NCI-H345 treated with DMSO at 0.1 percent for 48 hours (cell line): ENCODE results near the gene CERS4.
"Not testable (repeated sequence)": the region's sequence is repeated elsewhere in the genome, so short reads cannot be mapped to it uniquely, and the experiment has no call there.

ENCODE experiments used
- DNase-seq: peaks from one replicate; lab custom pipeline; 2025; ENCODE audit not compliant: unreplicated experiment; lab: John Stamatoyannopoulos, UW

CERS4 gene

DNA sequence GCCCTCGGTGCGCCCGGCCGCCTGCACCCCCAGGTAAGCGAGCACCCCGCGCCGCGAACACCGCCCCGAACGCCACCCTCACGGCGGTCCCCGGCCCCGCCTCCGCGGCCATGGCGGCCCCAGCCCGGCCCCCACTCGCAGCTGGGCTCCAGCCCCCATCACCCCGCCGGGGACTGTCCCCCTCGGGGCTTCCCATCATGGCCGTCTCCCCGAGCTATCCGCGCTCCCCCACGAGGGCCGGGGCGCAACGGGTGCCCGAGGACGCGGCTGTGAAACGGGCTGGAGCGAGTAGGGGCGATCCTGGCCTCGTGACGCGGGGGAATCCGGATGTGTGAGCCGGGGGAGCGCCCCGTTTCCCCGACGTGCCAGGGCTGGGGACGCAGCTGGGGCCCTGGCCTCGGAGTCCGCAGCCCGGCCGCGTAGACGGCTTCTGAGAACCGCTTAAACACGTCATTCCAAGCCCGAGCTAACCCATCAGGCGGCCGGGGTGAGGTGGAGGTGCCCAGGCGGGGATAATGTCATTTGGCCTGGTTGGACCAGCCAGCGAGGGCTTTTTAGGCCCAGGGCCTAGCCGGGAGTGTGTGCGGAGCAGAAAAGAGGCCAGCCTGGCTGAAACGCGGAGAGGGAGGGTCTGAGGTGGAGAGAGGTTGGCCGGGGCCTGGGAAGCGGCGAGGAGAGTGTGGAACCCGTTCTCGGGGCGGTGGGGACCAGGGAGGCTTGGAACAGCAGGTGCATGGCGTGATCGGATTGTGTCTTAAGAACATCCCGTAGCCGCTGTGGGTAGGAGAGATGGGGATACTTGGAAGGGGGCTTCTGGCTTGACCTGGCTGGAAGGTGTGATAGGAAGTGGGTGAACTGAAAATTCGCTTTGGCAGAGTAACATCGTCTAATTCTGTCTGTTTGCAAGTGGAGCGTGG is 550 bp downstream of the CERS4 start:
- no peak for DNase-seq

GRCh38 chr19:8210421-8211101 is 1.4 kb downstream of the CERS4 start:
- peak; percentile 20 for DNase-seq

- DNase-seq, result no peak
Measured at GRCh38 chr19:8212212-8212611, 3.0 kb downstream of the CERS4 start.

DNA sequence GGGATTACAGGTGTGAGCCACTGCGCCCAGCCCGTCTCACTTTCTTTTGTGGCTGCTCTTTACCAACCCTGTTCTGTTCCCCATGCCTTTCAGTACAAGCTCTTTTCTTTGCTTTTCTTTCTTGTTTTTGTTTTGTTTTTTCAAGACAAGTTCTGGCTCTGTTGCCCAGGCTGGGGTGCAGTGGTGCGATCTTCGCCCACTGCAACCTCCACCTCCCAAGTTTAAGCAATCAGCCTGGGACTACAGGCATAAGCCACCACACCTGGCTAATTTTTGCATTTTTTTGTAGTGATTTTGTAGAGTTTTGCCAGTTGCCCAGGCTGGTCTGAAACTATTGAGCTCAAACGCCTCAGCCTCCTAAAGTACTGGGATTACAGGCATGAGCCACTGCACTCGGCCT is 3.7 kb downstream of the CERS4 start:
- DNase-seq, result no peak

DNA sequence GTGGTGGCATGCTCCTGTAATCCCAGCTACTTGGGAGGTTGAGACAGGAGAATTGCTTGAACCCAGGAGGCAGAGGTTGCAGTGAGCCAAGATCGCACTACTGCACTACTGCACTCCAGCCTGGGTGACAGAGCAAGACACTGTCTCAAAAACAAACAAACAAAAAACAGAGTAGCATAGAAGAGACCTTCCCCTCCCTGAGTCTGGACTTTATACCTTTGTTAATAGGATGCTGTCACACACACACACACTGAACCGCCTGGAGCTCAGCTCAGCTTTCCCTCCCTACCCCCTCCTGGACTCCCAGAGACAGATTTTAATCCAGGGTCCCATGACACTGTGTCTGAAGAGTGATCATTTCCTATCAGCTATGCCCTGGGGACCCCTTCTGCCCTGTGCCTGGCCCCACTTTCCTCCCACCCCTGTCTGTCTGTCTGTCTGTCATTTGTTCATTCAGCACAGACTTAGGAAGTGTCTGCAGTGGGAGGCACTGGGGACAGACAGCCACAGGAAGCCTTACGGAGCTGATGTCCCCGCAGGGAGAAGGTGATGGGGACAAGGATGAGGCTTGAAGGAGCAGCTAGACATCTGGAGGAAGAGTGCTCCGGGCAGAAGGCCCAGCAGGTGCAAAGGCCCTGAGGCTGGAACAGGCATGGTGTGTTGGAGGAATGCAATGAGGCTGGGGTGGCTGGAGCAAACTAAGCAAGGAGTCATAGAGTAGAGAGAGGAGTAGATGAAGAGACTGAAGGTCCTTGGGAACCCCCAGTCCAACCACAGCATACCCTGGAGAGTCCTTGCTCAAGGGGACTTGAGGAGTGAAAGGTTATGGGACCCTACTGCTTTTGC is 4.9 kb downstream of the CERS4 start:
- DNase-seq, result no peak

DNA sequence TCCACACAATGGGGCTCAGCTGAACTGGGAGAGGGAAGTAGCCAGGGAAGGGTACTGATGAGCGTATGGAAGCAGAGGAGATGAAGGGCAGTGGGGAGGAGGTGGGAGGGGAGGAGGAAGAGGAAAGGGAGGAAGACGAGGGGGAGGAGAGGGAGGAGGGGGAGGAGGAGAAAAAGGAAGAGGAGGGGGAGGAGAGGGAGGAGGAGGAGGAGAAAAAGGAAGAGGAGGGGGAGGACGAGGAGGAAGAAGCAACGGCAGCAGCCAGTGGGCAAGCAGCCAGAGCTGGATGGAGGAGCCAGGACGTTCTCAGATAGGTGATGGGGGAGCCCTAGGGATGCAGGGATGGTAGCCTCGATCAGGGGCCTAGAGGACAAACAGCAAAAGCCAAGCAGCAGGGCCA is 5.6 kb downstream of the CERS4 start:
- DNase-seq, result no peak

DNA sequence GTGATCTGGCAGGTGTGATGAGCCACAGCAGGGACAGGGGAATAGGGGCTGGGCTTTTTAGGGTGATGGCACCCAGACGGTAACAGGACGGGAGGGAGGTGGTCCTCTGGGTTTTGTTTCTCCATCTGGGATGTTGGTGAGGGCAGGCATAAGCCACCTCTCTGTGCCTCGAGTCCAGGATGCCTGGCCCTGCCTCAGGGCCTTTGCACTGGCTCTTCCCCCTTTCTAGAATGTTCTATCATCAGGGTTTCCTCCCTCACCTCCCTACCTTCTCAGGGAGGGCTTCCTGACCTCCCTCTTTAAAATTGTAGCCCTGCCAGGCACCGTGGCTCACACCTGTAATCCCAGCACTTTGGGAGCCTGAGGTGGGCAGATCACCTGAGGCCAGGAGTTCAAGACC is 6.6 kb downstream of the CERS4 start:
- no peak for DNase-seq

GRCh38 chr19:8216357-8216756 is 7.2 kb downstream of the CERS4 start:
- no peak for DNase-seq

DNA sequence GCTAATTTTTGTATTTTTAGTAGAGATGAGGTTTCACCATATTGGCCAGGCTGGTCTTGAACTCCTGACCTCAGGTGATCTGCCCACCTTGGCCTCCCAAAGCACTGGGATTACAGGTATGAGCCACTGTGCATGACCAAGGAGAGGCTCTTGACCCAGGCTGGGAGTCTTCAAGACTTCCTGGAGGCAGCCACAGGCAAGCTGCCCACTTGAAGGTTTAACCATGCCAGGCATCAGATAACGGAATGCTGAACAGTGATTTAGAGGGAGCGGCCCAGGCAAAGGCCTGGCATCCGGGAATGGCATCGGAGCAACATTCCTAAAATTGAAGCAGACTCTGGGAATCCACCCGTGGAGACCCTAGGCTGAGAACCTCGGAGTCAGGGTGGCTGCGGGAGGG is 9.0 kb downstream of the CERS4 start:
- DNase-seq, result not testable (repeated sequence)

DNA sequence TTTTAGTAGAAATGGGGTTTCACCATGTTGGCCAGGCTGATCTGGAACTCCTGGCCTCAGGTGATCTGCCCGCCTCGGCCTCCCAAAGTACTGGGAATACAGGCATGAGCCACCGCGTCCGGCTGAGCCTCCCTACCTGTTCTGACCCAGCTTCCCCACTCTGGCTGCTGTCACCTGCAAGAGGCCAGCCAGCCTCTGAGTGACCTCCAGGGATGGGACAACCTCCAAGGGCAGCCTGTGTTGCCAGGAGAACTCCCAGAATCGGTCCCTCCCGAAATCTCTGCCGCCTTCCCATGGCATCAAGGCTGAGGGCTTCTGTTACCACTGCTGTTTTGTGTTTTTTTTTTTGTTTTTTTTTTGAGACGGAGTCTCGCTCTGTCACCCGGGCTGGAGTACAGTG is 11.3 kb downstream of the CERS4 start:
- DNase-seq, result no peak

DNA sequence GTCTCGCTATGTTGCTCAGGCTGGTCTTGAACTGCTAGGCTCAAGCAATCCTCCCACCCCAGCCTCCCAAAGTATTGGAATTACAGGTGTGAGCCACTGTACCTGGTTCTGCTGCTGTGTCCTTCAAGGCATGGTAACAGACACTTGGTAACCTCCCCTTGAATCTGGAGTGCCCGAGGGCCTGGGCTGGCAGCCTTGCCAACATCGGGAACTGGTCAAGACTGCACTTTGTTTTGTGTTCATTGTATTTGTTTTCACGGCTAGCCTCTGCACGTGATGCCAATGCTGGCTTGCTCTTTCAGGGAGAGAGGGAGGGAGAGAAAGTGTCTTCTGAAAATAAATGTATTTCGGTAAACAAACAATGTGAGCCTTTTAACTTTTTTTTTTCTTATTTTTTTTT is 12.0 kb downstream of the CERS4 start:
- DNase-seq, result no peak

DNA sequence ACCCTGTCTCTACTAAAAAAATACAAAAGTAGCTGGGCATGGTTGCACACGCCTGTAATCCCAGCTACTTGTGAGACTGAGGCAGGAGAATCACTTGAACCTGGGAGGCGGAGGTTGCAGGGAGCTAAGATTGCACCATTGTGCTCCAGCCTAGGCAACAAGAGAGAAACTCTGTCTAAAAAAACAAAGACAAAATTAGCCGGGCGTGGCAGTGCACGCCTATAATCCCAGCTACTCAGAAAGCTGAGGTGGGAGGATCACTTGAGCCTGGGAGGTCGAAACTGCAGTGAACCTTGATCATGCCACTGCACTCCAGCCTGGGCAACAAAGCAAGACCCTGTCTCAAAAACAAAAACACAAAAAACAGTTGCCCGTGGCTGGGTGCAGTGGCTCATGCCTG is 14.3 kb downstream of the CERS4 start:
- DNase-seq, result not testable (repeated sequence)

DNA sequence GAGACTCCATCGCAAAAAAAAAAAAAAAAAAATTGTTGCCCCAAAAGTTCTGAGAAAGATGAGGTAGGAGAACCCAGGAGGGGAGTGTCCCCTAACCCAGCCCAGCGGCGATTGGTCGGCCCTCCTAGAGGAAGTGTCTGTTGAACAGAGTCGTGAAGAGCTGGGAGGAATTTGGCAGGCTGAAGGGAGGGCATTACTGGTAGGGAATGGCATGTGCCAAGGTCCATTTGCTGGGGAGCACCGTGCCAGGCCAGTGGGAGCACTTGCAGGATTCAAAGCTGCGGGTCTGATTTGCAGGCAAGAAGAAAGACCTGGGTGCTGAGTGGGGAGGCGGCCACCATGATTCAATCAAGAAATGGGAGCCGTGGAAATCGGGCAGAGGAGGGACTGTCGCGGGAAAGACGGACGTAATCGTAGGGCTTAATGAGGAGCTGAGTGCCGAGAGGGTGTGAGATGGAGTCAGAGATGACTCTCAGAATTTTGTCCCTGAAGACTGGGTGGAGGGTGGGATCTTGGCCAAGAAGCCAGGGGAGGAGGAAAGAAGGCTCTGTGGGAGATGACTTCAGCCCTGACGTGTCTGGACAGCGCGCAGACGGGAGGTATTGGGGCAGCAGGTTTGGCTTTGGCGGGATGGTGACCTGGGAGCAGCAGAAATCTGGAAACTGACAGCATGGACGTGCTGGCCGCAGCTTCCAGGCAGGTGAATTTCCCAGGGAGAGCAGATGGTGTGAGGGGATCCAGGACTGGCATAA is 15.4 kb downstream of the CERS4 start:
- no peak for DNase-seq

- no peak for DNase-seq
Measured at GRCh38 chr19:8231073-8231604, 22.0 kb downstream of the CERS4 start.

DNA sequence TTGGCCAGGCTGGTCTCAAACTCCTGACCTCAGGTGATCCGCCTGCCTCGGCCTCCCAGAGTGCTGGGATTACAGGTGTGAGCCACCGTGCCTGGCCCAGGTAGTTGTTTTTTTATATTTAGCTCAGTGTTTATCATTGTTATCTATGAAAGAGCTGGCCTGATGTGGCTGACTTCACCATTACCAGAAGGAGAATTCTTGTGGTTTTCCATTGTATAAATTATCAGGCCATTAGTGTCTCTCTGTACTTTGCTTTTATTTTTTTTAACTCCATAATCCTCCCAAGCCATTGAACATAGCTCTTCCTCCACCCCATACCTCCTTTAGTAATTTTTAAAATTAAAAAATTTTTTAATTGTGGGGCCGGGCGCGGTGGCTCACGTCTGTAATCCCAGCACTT is 24.2 kb downstream of the CERS4 start:
- DNase-seq, result no peak

DNA sequence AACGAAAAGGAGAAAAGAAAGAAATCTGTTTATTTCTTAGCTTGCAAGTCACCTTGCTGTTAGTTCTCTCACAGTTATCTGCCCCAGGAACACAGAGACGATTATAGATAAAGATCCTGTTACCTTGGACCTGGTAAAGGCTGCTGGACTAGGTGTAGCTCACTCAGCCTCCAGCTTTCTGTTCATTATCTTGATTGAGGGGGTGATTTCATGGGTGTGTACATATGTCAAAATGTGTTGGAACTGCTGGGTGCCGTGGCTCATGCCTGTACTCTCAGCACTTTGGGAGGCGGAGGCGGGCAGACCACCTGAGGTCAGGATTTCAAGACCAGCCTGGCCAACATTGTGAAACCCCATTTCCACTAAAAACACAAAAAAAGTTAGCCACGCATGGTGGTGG is 27.9 kb downstream of the CERS4 start:
- no peak for DNase-seq

DNA sequence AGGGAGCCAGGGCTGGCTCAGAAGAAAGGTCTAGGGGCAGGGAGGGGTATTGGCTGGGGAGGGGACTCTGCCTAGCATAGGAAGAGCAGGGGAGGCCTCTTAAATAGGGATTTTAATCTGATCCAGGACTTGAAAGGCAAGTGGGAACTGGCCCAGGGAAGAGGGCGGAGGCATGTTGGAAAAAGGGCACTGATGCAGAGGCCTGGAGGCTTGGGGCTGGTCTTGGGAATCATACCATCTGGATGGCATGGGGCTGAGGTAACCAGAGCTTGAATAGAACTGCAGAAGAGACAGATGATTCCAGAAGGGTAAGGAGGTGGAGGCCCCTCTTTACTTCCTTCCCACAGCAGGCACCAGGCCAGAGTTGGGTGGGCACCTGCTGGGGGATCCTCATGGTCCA is 29.1 kb downstream of the CERS4 start:
- no peak for DNase-seq

DNA sequence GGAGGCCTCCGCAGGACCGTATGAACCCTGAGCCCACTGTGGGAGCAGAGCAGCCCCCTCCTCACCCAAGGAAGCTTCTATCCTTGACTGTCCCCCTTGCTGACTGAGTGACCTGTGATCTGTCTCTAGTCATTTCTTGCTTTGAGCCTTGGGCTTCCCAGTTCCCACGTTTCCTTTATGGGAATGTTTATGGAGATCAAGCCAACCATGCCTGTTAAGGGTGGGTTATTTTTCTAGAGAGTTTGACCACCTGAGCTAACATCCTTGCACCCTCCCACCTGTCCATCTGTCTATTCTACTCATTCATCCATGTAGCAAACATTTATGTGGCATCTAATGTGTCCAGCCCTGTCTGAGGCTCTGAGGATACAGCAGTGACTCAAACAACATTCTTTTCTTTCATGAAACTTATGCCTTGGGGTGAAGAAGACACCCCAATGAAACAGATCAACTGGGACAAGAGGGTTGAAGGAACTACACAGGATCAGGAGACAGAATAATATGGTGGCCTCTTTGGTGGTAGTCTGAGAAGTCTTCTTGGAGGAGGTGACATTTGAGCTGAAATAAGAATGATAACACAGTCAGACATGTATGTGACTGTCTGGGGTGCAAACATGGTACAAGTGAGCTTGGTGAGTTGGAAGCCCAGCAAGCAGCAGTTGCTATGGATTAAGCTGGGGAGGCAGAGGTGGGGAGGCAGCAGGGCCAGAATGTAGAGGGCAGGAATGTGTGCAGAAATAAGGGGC is 30.5 kb downstream of the CERS4 start:
- DNase-seq, result no peak

DNA sequence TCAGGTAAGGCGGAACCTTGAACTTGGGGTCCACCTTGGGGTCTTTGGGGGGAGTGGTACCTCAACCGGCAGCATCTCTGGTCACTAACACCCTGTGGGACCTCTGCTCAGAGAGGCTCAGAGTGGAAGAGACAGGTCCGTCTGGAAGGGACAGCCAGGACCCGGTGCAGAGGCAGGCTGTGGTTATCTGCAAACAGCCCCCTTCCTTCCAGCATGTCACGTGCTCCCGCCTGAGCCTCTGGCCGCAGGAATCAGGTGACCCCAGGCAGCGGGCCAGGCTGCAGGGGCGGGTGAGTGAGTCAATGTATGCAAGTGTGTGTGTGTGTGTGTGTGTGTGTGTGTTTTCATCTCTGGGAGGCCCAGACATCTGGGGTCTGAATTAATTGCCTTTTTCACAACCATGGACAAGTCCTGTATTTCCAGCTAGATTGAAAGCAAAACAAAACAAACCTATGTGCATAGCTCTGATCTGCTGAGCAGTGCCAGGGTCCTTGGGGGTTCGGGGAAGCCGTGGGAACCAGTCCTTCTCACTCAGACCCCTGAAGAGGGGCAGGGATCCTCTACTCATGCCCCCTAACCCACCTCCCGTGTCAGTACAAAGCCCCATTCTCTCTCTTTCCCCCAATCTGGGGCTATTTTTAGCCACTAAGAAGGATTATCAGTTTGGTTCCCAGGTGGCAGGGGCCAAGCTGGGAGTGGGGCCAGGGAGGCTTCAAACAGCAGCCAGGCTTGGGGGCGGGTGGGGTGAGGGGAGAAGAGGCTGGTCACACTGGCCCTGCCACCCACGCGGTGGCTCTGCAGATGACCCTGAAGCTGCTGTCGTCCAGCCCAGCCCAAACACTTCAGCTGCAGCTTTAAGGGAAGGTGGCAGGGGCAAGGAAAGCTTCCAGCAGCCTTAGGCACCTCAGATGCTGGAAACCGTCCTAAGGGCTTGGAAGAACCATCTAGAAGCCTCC is 31.4 kb downstream of the CERS4 start:
- DNase-seq, result no peak
